Heart left ventricle (tissue), 16 donors: ENCODE data around the gene MRPL32. TPM values are rescaled to one million over a fixed set of nuclear protein-coding genes. Genes with fewer than 3 reads are reported as not detected.

Experiments used
- ATAC-seq, 4 donors: fragments of 200-7000 bp; cut with Tn5 transposase; one replicate each; pipeline ENCODE4 v1.9.1; 2020 to 2022; ENCODE audit warnings: moderate library complexity in 4 of 4, mild to moderate bottlenecking in 3 of 4, moderate number of reproducible peaks in 1 of 4
- DNase-seq, 5 donors: peaks; one replicate each; pipeline ENCODE4 v3.0.0-alpha.2; 2020
- H3K27ac ChIP-seq, 12 donors: fragments of 200-600 bp; sonication (generic) in 4 of 12; one replicate each; pipeline versions ENCODE4 v1.5.0 to v1.8.0; 2016 to 2022; ENCODE audit warnings: mild to moderate bottlenecking in 2 of 12
- H3K27me3 ChIP-seq, 9 donors: fragments of 200-600 bp; sonication (generic) in 2 of 9; one replicate each; pipeline versions ENCODE4 v1.5.1 to v1.8.0; 2016 to 2022; ENCODE audit warnings: mild to moderate bottlenecking in 3 of 9
- H3K36me3 ChIP-seq, 9 donors: fragments of 200-600 bp; sonication (generic) in 2 of 9; one replicate each; pipeline versions ENCODE4 v1.5.0 to v1.8.0; 2018 to 2022; ENCODE audit warnings: mild to moderate bottlenecking in 2 of 9
- H3K4me1 ChIP-seq, 12 donors: fragments of 200-600 bp; sonication (generic) in 4 of 12; one replicate each; pipeline versions ENCODE4 v1.5.0 to v1.8.0; 2016 to 2022; ENCODE audit warnings: mild to moderate bottlenecking in 3 of 12
- H3K4me3 ChIP-seq, 12 donors: fragments of 200-600 bp; sonication (generic) in 4 of 12; one replicate each; pipeline versions ENCODE4 v1.5.0 to v1.8.0; 2017 to 2022; ENCODE audit warnings: mild to moderate bottlenecking in 9 of 12, moderate library complexity in 4 of 12
- H3K9me3 ChIP-seq, 12 donors: fragments of 200-600 bp; sonication (generic) in 4 of 12; one replicate each; pipeline versions ENCODE4 v1.5.0 to v1.8.0; 2016 to 2022; ENCODE audit warnings: mild to moderate bottlenecking in 1 of 12
- POLR2A ChIP-seq, 2 donors: fragments of 450-650 bp; IDR thresholded peaks; one replicate each; pipeline ENCODE4 v1.6.1; 2017; ENCODE audit warnings: antibody characterized with exemption in 2 of 2, mild to moderate bottlenecking in 2 of 2, moderate library complexity in 2 of 2
- WGBS, 4 donors: extraction: QIAGEN DNeasy Blood & Tissue Kit in 2 of 4; methylation state at CpG; one replicate each; pipeline versions ENCODE4 v1.1.5 to v1.1.7; 2013 to 2018; 5-methylcytosine and 5-hydroxymethylcytosine counted together
- intact Hi-C, 10 donors: fragments of 100-400 bp; cut with DNase I; formaldehyde crosslinking; loops; one replicate each; pipeline versions ENCODE4 v1.11.1 to v1.14.2; 2022
- polyA plus RNA-seq, 2 donors: library from polyadenylated mRNA; stranded (reverse); fragments of 200-250 nt; gene quantifications; one replicate each; pipeline ENCODE4 v1.2.3, GENCODE V29; 2013
- total RNA-seq, 9 donors: library from RNA; depleted of rRNA in 2 of 9; stranded (reverse); fragments of >200 nt in 2 of 9; fragmentation: NEBNext Ultra II Directional in 3 of 9; extraction: Animal tissue kit (Norgen Biotek cat#: 25700) in 3 of 9; gene quantifications; one replicate each; pipeline versions ENCODE4 v1.1.0 to v1.2.4, GENCODE V29; 2016 to 2023
- TF ChIP-seq, protein P1 (sequence below), 12 donors: fragments of 200-600 bp; sonication (generic) in 4 of 12; IDR thresholded peaks; one replicate each; pipeline versions ENCODE4 v1.5.0 to v1.8.0; 2018 to 2022; ENCODE audit warnings: antibody characterized with exemption in 12 of 12, mild to moderate bottlenecking in 5 of 12
- donor health status: ischemic (EF 13 %, LVEDD 7.1; RV severe dilation, severe dysfunction).
- donor health status: healthy with polysubstance abuse.
- donor health status: DM: no; HTN: yes; CAD: no.
- donor health status: DM: no; HTN: no; CAD: no.
- donor health status: ischemic (EF 25% LVEDD 6.9; RV normal size, moderate dysfunction).
- donor health status: ischemic (EF 25% LVEDD 5.7; RV mildly dilated, moderate dysfunction).
- donor health status: healthy.
- donor health status: DM: yes; HTN: yes; CAD: no.
- donor health status: ischemic (EF 35%, LVEDD 5.7; RV mildly dilated, moderate dysfunction).
- donor health status: nonischemic (EF 11% LVEDD 7.7; RV severe dilation, severe dysfunction).
- donor health status: DM: yes; HTN: yes; CAD: no.
- donor health status: PGD.
- donor health status: ischemic (EF 29% LVEDD 5.4; RV normal size, mild dysfunction).
- donor health status: nonischemic (EF 23%, LVEDD 6.1; RV moderate dilation, normal function).

The MRPL32 gene
- total and polyA plus RNA-seq, 11 donors = 49.0 to 98.4 (median 63.4) TPM

DNA sequence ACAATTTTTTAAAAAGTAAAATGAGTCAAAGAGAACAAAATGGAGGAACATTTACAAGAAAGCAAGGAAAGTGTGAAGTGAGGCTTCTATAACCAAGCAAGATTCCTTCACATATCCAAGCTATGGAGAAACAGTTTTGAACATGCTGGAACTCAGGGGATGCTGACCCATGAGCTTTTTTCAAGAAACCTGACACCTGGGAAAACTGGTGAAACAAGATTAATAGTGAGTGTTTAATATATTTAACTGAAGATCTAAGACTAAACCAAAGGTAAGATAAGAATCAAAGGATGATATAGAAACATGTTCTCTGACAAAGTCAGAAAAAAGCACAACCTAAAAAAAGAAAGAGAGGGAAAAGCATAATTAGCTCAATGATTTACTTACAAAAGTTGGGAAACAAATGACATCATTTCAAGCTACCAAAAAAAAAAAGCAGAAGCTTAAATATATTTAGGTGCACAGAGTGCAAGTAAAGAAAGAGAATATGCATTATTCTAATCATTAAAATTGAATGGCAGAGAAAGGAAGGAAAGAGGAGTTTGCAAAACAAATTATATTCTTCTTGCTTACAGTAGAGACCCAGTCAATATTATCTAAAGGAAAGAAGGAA, 45.2 kb upstream of the MRPL32 start:
- intact Hi-C loops = no loop called here
- Histone ChIP-seq H3K4me1 (peaks cover 0 to 19% (median 4%) of the 10 kb centered on the region in 12 donors), H3K9me3 (no peaks in the 10 kb centered on the region), H3K36me3 (no peaks in the 10 kb centered on the region), H3K4me3 (no peak overlapping the region), H3K27me3 (no peaks in the 10 kb centered on the region), H3K27ac (no peak overlapping the region)
- DNase-seq = no peak
- TF ChIP-seq POLR2A (IDR thresholded peaks at IDR 0.05) = no peak
- TF ChIP-seq, protein P1, sequence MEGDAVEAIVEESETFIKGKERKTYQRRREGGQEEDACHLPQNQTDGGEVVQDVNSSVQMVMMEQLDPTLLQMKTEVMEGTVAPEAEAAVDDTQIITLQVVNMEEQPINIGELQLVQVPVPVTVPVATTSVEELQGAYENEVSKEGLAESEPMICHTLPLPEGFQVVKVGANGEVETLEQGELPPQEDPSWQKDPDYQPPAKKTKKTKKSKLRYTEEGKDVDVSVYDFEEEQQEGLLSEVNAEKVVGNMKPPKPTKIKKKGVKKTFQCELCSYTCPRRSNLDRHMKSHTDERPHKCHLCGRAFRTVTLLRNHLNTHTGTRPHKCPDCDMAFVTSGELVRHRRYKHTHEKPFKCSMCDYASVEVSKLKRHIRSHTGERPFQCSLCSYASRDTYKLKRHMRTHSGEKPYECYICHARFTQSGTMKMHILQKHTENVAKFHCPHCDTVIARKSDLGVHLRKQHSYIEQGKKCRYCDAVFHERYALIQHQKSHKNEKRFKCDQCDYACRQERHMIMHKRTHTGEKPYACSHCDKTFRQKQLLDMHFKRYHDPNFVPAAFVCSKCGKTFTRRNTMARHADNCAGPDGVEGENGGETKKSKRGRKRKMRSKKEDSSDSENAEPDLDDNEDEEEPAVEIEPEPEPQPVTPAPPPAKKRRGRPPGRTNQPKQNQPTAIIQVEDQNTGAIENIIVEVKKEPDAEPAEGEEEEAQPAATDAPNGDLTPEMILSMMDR (IDR thresholded peaks at IDR 0.05) = no peak
- ATAC-seq = no peak

DNA sequence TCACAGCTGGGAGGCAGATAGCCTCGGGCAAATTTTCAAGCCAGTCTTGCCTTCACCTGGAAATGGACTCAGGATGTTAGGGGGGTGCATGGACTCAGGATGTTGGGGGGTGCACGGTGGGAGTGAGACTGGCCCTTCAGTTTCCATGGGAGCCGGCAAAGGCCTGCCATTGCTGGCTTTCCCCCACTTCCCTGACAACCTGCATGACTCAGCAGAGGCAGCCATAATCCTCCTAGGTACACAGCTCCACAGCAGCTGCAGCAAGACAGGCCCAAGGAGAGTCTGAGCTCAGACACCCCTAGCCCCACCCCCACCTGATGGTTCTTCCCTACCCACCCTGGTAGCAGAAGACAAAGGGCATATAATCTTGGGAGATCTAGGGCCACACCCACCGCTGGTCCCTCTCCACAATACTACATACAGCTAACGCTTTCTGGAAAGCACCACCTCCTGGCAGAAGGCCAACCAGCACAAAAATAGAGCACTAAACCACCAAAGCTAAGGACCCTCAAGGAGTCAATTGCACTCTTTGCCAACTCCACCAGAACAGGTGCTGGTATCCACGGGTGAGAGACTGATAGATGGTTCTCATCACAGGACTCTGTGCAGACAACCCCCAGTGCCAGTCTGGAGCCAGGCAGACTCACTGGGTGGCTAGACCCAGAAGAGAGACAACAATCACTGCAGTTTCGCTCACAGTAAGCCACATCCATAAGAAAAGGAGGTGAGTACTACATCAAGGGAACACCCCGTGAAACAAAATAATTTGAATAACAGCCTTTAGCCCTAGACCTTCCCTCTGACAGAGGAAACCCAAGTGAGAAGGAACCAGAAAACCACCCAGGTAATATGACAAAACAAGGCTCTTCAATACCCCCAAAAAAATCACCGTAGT, 38.6 kb upstream of the MRPL32 start:
- Histone ChIP-seq H3K36me3 (no peaks in the 10 kb centered on the region), H3K9me3 (peaks cover 0 to 8% (median 2%) of the 10 kb centered on the region in 12 donors), H3K4me1 (peaks cover 0 to 10% (median 0%) of the 10 kb centered on the region in 12 donors), H3K27me3 (no peaks in the 10 kb centered on the region), H3K4me3 (no peak overlapping the region), H3K27ac (no peak overlapping the region)
- intact Hi-C loops = no loop called here
- no peak for DNase-seq
- ATAC-seq = no peak
- 72 to 80% (median 75%) methylated on average over 8 to 9 of the region's 9 CpGs for WGBS, 4 donors
- TF ChIP-seq, protein P1 (IDR thresholded peaks at IDR 0.05) = no peak
- no peak for TF ChIP-seq POLR2A (IDR thresholded peaks at IDR 0.05)

DNA sequence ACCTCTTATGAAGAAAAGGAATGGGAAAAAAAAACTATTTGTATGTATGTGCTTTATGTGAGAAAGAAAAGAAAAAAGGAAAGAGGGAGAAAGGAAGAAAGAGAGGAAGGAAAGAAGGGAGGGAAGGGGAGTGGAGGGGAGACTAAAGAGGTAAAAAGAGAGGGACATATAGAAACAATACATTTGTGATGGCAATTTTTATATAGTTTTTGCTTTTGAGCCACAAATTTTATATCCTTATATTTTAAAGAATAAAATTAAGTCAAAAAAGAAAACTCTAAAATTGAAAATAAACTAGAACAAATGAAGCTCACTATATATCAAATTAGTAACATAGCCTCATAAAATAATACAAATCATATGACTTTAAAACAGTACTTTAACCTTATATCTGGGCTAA, 31.3 kb upstream of the MRPL32 start:
- no peaks in the 10 kb centered on the region for H3K9me3 ChIP-seq
- no peaks in the 10 kb centered on the region for H3K4me1 ChIP-seq
- DNase-seq (no peak), ATAC-seq (no peak)
- TF ChIP-seq, protein P1 (IDR thresholded peaks at IDR 0.05) = no peak
- no peak for TF ChIP-seq POLR2A (IDR thresholded peaks at IDR 0.05)
- H3K36me3 ChIP-seq = no peaks in the 10 kb centered on the region
- intact Hi-C loops = no loop called here
- H3K27ac ChIP-seq = no peak overlapping the region
- H3K4me3 ChIP-seq = no peak overlapping the region
- H3K27me3 ChIP-seq = no peaks in the 10 kb centered on the region

DNA sequence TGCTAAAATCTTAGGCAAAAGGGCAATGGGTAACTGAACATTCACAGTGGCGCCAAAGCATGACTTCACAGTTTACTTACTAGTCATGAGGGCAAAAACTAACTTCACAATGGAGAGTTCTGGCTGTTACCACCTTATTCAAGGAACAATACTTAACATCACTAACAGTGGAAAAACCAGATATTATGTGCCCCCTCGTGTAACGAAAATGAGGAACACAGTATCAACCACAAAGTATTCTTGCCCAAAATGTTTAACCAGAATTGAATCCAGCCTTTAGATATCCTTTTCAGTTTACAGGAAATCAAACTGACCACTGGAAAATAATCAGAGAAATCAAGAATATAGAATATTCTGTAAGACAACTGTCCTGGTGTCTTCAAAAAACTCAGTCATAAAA, 29.8 kb upstream of the MRPL32 start:
- H3K27ac ChIP-seq = no peak overlapping the region
- no peak overlapping the region for H3K4me3 ChIP-seq
- H3K9me3 ChIP-seq = no peaks in the 10 kb centered on the region
- DNase-seq (no peak), ATAC-seq (no peak)
- no peak for TF ChIP-seq POLR2A (IDR thresholded peaks at IDR 0.05)
- TF ChIP-seq, protein P1 (IDR thresholded peaks at IDR 0.05) = no peak
- no peaks in the 10 kb centered on the region for H3K27me3 ChIP-seq
- H3K36me3 ChIP-seq = no peaks in the 10 kb centered on the region
- intact Hi-C loops = no loop called here
- 55 to 77% (median 67%) methylated on average over 3 of the region's 3 CpGs for WGBS, 4 donors
- no peaks in the 10 kb centered on the region for H3K4me1 ChIP-seq
